ENCODE results near the gene NCR3LG1.

NCR3LG1 gene

GRCh38 chr11:17351510-17352176, at the start of gene NCR3LG1:
TSS of gene NCR3LG1 (plus strand) at chr11:17351800. CDS start at chr11:17351970, 170 bp downstream.
- TF ChIP-seq, protein P1, sequence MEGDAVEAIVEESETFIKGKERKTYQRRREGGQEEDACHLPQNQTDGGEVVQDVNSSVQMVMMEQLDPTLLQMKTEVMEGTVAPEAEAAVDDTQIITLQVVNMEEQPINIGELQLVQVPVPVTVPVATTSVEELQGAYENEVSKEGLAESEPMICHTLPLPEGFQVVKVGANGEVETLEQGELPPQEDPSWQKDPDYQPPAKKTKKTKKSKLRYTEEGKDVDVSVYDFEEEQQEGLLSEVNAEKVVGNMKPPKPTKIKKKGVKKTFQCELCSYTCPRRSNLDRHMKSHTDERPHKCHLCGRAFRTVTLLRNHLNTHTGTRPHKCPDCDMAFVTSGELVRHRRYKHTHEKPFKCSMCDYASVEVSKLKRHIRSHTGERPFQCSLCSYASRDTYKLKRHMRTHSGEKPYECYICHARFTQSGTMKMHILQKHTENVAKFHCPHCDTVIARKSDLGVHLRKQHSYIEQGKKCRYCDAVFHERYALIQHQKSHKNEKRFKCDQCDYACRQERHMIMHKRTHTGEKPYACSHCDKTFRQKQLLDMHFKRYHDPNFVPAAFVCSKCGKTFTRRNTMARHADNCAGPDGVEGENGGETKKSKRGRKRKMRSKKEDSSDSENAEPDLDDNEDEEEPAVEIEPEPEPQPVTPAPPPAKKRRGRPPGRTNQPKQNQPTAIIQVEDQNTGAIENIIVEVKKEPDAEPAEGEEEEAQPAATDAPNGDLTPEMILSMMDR (conservative IDR thresholded peaks at IDR 0.05; ENCODE audit: low read depth, low read length) = no peak
- H3K4me3 ChIP-seq (ENCODE audit: low read length) = peak within 1 kb of the TSS; percentile 71
- DNase-seq (ENCODE audit: low read depth) = no peak

DNA sequence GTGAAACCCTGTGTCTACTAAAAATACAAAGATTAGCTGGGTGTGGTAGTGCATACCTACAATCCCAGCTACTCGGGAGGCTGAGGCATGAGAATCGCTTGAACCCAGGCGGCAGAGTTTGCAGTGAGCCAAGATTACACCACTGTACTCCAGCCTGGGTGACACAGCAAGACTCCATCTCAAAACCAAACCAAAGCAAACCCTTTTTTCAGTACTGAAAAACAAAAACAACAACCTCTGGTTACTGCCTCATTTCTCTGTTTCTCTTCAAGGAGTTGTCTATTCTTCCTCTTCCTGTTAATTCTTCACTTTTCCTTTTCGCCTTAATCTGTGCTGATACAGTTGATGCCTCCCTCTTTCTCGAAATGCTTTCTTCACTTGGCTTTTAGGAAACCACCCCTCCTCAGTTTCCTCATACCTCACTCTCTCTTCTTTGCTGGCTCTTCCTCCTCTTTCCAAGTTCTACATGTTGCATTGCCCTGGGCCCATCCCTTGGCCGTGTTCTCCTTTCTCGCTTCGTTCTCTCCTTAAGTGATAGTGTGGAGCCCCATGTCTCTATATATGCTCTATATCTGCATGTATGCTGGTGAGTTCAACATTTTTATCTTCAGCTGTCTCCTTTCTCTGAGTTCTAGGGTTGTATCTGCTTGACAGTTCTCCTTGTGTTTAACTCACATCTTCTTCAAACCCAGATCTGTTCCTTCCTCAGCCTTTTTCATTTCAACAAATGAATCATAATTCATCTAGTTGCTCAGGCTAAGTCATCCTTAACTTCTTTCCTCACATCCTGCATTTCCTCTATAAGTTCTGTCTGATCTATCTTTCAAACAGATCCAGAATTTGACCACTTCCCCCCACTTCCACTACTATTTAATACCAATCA, 38.0 kb upstream of the NCR3LG1 start:
- H3K4me3 ChIP-seq (ENCODE audit: low read length) = no peak overlapping the region
- DNase-seq (ENCODE audit: low read depth) = no peak
- TF ChIP-seq, protein P1 (conservative IDR thresholded peaks at IDR 0.05; ENCODE audit: low read depth, low read length) = no peak

- peak; percentile 69 for DNase-seq (ENCODE audit: low read depth)
- TF ChIP-seq, protein P1 (conservative IDR thresholded peaks at IDR 0.05; ENCODE audit: low read depth, low read length) = no peak
Measured at GRCh38 chr11:17314232-17314547, 37.4 kb upstream of the NCR3LG1 start.

GRCh38 chr11:17314904-17315426, 36.6 kb upstream of the NCR3LG1 start:
- no peak for DNase-seq (ENCODE audit: low read depth)
- H3K4me3 ChIP-seq (ENCODE audit: low read length) = no peak overlapping the region
- TF ChIP-seq, protein P1 (conservative IDR thresholded peaks at IDR 0.05; ENCODE audit: low read depth, low read length) = no peak

More at GRCh38 chr11:17314232-17314547, 37.4 kb upstream of the NCR3LG1 start:
- H3K4me3 ChIP-seq (ENCODE audit: low read length) = no peak overlapping the region

- no peak overlapping the region for H3K4me3 ChIP-seq (ENCODE audit: low read length)
- TF ChIP-seq, protein P1 (conservative IDR thresholded peaks at IDR 0.05; ENCODE audit: low read depth, low read length) = peak; percentile 14
- DNase-seq (ENCODE audit: low read depth) = no peak
Measured at GRCh38 chr11:17328871-17329494, 22.6 kb upstream of the NCR3LG1 start.

GRCh38 chr11:17331669-17332068, 19.9 kb upstream of the NCR3LG1 start:
- H3K4me3 ChIP-seq (ENCODE audit: low read length) = no peak overlapping the region
- TF ChIP-seq, protein P1 (conservative IDR thresholded peaks at IDR 0.05; ENCODE audit: low read depth, low read length) = no peak
- no peak for DNase-seq (ENCODE audit: low read depth)
